ENCODE data around the gene PXYLP1.

DNA sequence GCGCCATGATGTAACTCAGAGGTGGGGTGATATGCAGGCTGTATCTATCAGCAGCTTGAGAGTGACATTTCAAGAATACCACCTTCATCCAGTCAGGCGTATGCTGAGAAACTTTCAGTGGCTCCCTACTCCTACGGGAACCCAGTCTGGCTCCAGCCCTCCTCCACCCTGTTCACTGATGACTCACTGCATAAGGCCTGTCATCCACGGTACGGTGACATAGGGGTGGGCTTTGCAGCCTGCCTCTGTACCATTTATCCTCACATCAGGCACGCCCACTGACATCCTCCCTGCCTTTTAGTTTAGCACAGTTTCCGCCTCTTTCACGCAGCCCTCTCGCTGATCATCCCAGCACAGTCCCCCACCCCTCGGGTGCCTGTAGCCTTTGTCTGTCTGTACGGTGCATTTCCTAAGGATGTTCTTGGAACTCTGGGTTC, 11.7 kb downstream of the PXYLP1 start:
- TF ChIP-seq, protein P1, sequence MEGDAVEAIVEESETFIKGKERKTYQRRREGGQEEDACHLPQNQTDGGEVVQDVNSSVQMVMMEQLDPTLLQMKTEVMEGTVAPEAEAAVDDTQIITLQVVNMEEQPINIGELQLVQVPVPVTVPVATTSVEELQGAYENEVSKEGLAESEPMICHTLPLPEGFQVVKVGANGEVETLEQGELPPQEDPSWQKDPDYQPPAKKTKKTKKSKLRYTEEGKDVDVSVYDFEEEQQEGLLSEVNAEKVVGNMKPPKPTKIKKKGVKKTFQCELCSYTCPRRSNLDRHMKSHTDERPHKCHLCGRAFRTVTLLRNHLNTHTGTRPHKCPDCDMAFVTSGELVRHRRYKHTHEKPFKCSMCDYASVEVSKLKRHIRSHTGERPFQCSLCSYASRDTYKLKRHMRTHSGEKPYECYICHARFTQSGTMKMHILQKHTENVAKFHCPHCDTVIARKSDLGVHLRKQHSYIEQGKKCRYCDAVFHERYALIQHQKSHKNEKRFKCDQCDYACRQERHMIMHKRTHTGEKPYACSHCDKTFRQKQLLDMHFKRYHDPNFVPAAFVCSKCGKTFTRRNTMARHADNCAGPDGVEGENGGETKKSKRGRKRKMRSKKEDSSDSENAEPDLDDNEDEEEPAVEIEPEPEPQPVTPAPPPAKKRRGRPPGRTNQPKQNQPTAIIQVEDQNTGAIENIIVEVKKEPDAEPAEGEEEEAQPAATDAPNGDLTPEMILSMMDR (IDR thresholded peaks at IDR 0.05; ENCODE audit: poor library complexity), result no peak
- TF ChIP-seq EZH2phosphoT487 (IDR thresholded peaks at IDR 0.05; ENCODE audit: low read depth, severe bottlenecking, unreplicated experiment) (no peak), EZH2 (IDR thresholded peaks at IDR 0.05; ENCODE audit: borderline replicate concordance) (no peak)

Data from hepatocyte (in vitro differentiated cells).